ENCODE measurements around the gene NECTIN1. TPM values are rescaled to one million over a fixed set of nuclear protein-coding genes. Genes with fewer than 3 reads are reported as not detected.

The NECTIN1 gene
- total RNA-seq, 1 experiment from 2014 or later, result 23.8 TPM

DNA sequence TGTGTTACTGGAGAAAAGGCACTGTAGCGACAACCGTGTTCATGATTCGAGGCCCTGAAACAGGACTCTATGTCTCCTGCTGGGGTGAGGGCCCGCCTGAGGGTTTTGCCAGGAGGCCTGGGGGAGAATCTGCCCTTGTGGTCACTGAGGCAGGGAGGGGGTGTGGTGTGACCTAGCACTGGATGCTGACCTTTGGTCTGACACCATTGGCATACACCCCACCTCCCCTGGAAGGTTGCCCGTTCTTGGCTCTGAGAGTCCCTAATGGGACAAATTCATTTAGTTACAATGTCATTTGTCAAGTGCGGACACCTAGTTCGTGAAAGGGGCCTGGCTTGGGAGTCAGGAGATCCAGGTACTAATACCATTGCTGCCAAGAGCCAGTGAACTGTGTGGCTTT lies 29.0 kb downstream of the NECTIN1 start:
- intact Hi-C loops (cut with micrococcal nuclease), result no loop called here
- H3K4me1 ChIP-seq (ENCODE audit: control insufficient read depth in 1 of 2, insufficient read depth in 2 of 2, low read length in 2 of 2), result peaks cover 34 to 75% of the 10 kb centered on the region in 2 experiments
- RAD21 ChIA-PET (ENCODE audit: low non-redundant PET in 1 of 2, low total read pairs in 2 of 2, uncharacterized antibody in 2 of 2, unreplicated experiment in 2 of 2), result no interaction called here
- no peaks in the 10 kb centered on the region for H3K27me3 ChIP-seq (ENCODE audit: insufficient read depth, low read length)
- H3K9me2 ChIP-seq (ENCODE audit: insufficient read depth), result no peaks in the 10 kb centered on the region
- POLR2A ChIA-PET, result no interaction called here
- no peaks in the 10 kb centered on the region for H4K20me1 ChIP-seq (ENCODE audit: insufficient read depth)
- no peak for DNase-seq (ENCODE audit: low read depth, low spot score)
- peaks cover 23% of the 10 kb centered on the region; the same call in 1 of the 2 replicates for H3K79me2 ChIP-seq (ENCODE audit: insufficient read depth, low read length)
- H3K4me3 ChIP-seq (replicated peaks in 1 of 2; ENCODE audit: low read depth in 1 of 2, low read length in 2 of 2), result no peak overlapping the region
- no peaks in the 10 kb centered on the region for H3K36me3 ChIP-seq (ENCODE audit: control insufficient read depth in 1 of 2, insufficient read depth in 2 of 2, low read length in 2 of 2)
- TF ChIP-seq POLR2AphosphoS5 (IDR thresholded peaks at IDR 0.05; ENCODE audit: low read depth, low read length) (no peak), EZH2 (IDR thresholded peaks at IDR 0.05) (no peak), EZH2phosphoT487 (IDR thresholded peaks at IDR 0.05; ENCODE audit: borderline replicate concordance) (no peak), CEBPB (IDR thresholded peaks at IDR 0.05; ENCODE audit: low read depth) (no peak), MAX (IDR thresholded peaks at IDR 0.05) (no peak), SP1 (IDR thresholded peaks at IDR 0.05; ENCODE audit: low read depth) (no peak), TCF7L2 (IDR thresholded peaks at IDR 0.05; ENCODE audit: borderline replicate concordance, extremely low read depth, insufficient read depth, insufficient read length) (no peak), SRF (IDR thresholded peaks at IDR 0.05; ENCODE audit: low read depth) (no peak), EGR1 (IDR thresholded peaks at IDR 0.05; ENCODE audit: low read depth) (no peak), SIN3A (IDR thresholded peaks at IDR 0.05; ENCODE audit: low read depth) (no peak), RAD21 (IDR thresholded peaks at IDR 0.05; ENCODE audit: low read depth) (no peak), YY1 (IDR thresholded peaks at IDR 0.05; ENCODE audit: extremely low read depth, insufficient replicate concordance, low read depth, low read length) (no peak)
- TF ChIP-seq, protein P1, sequence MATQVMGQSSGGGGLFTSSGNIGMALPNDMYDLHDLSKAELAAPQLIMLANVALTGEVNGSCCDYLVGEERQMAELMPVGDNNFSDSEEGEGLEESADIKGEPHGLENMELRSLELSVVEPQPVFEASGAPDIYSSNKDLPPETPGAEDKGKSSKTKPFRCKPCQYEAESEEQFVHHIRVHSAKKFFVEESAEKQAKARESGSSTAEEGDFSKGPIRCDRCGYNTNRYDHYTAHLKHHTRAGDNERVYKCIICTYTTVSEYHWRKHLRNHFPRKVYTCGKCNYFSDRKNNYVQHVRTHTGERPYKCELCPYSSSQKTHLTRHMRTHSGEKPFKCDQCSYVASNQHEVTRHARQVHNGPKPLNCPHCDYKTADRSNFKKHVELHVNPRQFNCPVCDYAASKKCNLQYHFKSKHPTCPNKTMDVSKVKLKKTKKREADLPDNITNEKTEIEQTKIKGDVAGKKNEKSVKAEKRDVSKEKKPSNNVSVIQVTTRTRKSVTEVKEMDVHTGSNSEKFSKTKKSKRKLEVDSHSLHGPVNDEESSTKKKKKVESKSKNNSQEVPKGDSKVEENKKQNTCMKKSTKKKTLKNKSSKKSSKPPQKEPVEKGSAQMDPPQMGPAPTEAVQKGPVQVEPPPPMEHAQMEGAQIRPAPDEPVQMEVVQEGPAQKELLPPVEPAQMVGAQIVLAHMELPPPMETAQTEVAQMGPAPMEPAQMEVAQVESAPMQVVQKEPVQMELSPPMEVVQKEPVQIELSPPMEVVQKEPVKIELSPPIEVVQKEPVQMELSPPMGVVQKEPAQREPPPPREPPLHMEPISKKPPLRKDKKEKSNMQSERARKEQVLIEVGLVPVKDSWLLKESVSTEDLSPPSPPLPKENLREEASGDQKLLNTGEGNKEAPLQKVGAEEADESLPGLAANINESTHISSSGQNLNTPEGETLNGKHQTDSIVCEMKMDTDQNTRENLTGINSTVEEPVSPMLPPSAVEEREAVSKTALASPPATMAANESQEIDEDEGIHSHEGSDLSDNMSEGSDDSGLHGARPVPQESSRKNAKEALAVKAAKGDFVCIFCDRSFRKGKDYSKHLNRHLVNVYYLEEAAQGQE (IDR thresholded peaks at IDR 0.05; ENCODE audit: low read depth), result no peak
- TF ChIP-seq, protein P2, sequence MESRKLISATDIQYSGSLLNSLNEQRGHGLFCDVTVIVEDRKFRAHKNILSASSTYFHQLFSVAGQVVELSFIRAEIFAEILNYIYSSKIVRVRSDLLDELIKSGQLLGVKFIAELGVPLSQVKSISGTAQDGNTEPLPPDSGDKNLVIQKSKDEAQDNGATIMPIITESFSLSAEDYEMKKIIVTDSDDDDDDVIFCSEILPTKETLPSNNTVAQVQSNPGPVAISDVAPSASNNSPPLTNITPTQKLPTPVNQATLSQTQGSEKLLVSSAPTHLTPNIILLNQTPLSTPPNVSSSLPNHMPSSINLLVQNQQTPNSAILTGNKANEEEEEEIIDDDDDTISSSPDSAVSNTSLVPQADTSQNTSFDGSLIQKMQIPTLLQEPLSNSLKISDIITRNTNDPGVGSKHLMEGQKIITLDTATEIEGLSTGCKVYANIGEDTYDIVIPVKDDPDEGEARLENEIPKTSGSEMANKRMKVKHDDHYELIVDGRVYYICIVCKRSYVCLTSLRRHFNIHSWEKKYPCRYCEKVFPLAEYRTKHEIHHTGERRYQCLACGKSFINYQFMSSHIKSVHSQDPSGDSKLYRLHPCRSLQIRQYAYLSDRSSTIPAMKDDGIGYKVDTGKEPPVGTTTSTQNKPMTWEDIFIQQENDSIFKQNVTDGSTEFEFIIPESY (IDR thresholded peaks at IDR 0.05; ENCODE audit: extremely low read depth, insufficient replicate concordance, low read length), result no peak
- TF ChIP-seq, protein P3, sequence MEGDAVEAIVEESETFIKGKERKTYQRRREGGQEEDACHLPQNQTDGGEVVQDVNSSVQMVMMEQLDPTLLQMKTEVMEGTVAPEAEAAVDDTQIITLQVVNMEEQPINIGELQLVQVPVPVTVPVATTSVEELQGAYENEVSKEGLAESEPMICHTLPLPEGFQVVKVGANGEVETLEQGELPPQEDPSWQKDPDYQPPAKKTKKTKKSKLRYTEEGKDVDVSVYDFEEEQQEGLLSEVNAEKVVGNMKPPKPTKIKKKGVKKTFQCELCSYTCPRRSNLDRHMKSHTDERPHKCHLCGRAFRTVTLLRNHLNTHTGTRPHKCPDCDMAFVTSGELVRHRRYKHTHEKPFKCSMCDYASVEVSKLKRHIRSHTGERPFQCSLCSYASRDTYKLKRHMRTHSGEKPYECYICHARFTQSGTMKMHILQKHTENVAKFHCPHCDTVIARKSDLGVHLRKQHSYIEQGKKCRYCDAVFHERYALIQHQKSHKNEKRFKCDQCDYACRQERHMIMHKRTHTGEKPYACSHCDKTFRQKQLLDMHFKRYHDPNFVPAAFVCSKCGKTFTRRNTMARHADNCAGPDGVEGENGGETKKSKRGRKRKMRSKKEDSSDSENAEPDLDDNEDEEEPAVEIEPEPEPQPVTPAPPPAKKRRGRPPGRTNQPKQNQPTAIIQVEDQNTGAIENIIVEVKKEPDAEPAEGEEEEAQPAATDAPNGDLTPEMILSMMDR (IDR thresholded peaks at IDR 0.05 in 2 of 3, conservative IDR thresholded peaks at IDR 0.05 in 1 of 3; ENCODE audit: borderline replicate concordance in 1 of 3, insufficient read depth in 1 of 3, low read depth in 2 of 3, low read length in 2 of 3), result no peak
- TF ChIP-seq, protein P4, sequence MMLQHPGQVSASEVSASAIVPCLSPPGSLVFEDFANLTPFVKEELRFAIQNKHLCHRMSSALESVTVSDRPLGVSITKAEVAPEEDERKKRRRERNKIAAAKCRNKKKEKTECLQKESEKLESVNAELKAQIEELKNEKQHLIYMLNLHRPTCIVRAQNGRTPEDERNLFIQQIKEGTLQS (IDR thresholded peaks at IDR 0.05), result no peak
- CTCF ChIA-PET, result interaction anchor here (1.3 kb wide), 1 partner anchor 21 kb away, joined by 4 read pairs; no protein-coding TSS in a partner anchor
- H3K9ac ChIP-seq (ENCODE audit: low read length), result no peak overlapping the region
- no peak for ATAC-seq
- H3K9me3 ChIP-seq (ENCODE audit: control insufficient read depth in 1 of 2, insufficient read depth in 1 of 2, low read depth in 1 of 2, low read length in 2 of 2), result no peaks in the 10 kb centered on the region
- H3K27ac ChIP-seq (ENCODE audit: low read depth, low read length), result no peak overlapping the region
- H3K4me2 ChIP-seq (ENCODE audit: low read length), result no peak overlapping the region
- H2AFZ ChIP-seq (ENCODE audit: low read depth, low read length, poor library complexity, severe bottlenecking), result no peak overlapping the region
- BruUV-seq (replicated peaks), result no TSS peak

Data from HCT116 (cell line).